Progenitor cell of endocrine pancreas (in vitro differentiated cells): Measurements from ENCODE around the gene RAD51D. TPM values are rescaled to one million over a fixed set of nuclear protein-coding genes. Genes with fewer than 3 reads are reported as not detected.

Experiments used
- DNase-seq: peaks from one replicate; pipeline ENCODE4 v3.0.0; 2021; ENCODE audit warnings: low spot score; ENCODE audit not compliant: unreplicated experiment
- H3K27ac Mint-ChIP-seq: 2 replicates; pipeline ENCODE4 v1.8.0; 2021; ENCODE audit warnings: mild to moderate bottlenecking, moderate library complexity, mixed read lengths
- H3K27me3 Mint-ChIP-seq: 2 replicates; pipeline ENCODE4 v1.8.0; 2021; ENCODE audit warnings: mixed read lengths
- H3K36me3 Mint-ChIP-seq: 2 replicates; pipeline ENCODE4 v1.8.0; 2022; ENCODE audit warnings: mixed read lengths; ENCODE audit not compliant: insufficient read depth
- H3K4me1 Mint-ChIP-seq: 2 replicates; pipeline ENCODE4 v1.8.0; 2021; ENCODE audit warnings: low read depth, mixed read lengths
- H3K4me3 Mint-ChIP-seq: 2 replicates; pipeline ENCODE4 v1.8.0; 2021; ENCODE audit warnings: low read depth, mild to moderate bottlenecking, moderate library complexity, mixed read lengths
- H3K9me3 Mint-ChIP-seq: 2 replicates; pipeline ENCODE4 v1.8.0; 2021; ENCODE audit warnings: low read depth, mixed read lengths
- total RNA-seq: library from RNA; stranded (reverse); gene quantifications from 2 replicates; pipeline ENCODE4 v1.2.1, GENCODE V29; 2021
- TF ChIP-seq, protein P1 (sequence below): fragments of 200-600 bp; sonication (generic); IDR thresholded peaks from one replicate; pipeline ENCODE4 v1.5.0; 2021; ENCODE audit warnings: antibody characterized with exemption, mild to moderate bottlenecking; ENCODE audit not compliant: unreplicated experiment

RAD51D gene
- total RNA-seq, 1 donor from 2014 or later = 16.0 TPM

DNA sequence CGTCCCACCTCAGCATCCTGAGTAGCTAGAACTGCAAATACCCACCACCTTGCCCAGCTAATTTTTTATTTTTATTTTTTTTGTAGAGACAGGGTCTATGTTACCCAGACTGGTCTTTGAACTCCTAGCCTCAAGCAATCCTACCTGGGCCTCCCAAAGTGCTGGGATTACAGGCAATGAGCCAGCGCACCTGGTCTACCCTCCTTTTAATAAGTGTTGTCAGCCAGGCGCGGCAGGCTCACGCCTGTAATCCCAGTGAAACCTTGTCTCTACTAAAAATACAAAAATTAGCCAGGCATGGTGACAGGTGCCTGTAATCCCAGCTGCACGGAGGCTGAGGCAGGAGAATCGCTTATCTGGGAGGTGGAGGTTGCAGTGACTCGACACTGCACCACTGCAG is 75.5 kb downstream of the RAD51D start:
- Mint-ChIP-seq H3K4me1 (peaks cover 19% of the 10 kb centered on the region), H3K27me3 (no peaks in the 10 kb centered on the region), H3K9me3 (peaks cover 3% of the 10 kb centered on the region), H3K4me3 (no peak overlapping the region), H3K36me3 (peaks cover 4% of the 10 kb centered on the region), H3K27ac (no peak overlapping the region)
- TF ChIP-seq, protein P1, sequence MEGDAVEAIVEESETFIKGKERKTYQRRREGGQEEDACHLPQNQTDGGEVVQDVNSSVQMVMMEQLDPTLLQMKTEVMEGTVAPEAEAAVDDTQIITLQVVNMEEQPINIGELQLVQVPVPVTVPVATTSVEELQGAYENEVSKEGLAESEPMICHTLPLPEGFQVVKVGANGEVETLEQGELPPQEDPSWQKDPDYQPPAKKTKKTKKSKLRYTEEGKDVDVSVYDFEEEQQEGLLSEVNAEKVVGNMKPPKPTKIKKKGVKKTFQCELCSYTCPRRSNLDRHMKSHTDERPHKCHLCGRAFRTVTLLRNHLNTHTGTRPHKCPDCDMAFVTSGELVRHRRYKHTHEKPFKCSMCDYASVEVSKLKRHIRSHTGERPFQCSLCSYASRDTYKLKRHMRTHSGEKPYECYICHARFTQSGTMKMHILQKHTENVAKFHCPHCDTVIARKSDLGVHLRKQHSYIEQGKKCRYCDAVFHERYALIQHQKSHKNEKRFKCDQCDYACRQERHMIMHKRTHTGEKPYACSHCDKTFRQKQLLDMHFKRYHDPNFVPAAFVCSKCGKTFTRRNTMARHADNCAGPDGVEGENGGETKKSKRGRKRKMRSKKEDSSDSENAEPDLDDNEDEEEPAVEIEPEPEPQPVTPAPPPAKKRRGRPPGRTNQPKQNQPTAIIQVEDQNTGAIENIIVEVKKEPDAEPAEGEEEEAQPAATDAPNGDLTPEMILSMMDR = no peak
- no peak for DNase-seq

Other genes starting within 250 kb of the RAD51D start
- gene CCT6B, start 158.4 kb downstream of the RAD51D start, total RNA-seq = 1.6 and 1.7 TPM in 2 replicates
- 17.7 and 21.3 TPM in 2 replicates for gene ZNF830, start 158.3 kb downstream of the RAD51D start, total RNA-seq
- 101 TPM in 2 replicates for gene LIG3, start 139.3 kb downstream of the RAD51D start, total RNA-seq
- gene RFFL, start 56.2 kb downstream of the RAD51D start, total RNA-seq = 34.0 and 35.2 TPM in 2 replicates
- gene FNDC8, start 1.8 kb upstream of the RAD51D start, total RNA-seq = not detected in 2 replicates
- gene NLE1, start 22.4 kb upstream of the RAD51D start, total RNA-seq = 18.1 and 19.5 TPM in 2 replicates
- not detected in 2 replicates for gene UNC45B, start 28.0 kb upstream of the RAD51D start, total RNA-seq
- gene SLC35G3, start 74.5 kb upstream of the RAD51D start, total RNA-seq = not detected in 2 replicates
- 12.7 and 13.1 TPM in 2 replicates for gene SLFN5, start 123.2 kb upstream of the RAD51D start, total RNA-seq